Adrenal gland (tissue), 12 donors: ENCODE results near the gene TBC1D1. TPM values are rescaled to one million over a fixed set of nuclear protein-coding genes. Genes with fewer than 3 reads are reported as not detected.

Experiments used
- DNase-seq, 7 donors: peaks; one replicate each; pipeline ENCODE4 v3.0.0-alpha.2; 2019 to 2020
- H3K27ac ChIP-seq, 5 donors: fragments of 200-600 bp; sonication (generic) in 4 of 5; 1 replicate in 3 of 5; 2 replicates in 2 of 5; pipeline versions ENCODE4 v1.5.1 to v1.8.0; 2016 to 2020; ENCODE audit warnings: mild to moderate bottlenecking in 1 of 5
- H3K27me3 ChIP-seq: fragments of 200-600 bp; 2 replicates; pipeline ENCODE4 v1.8.0; 2021
- H3K36me3 ChIP-seq, 2 donors: fragments of 200-600 bp; replicated peaks in 1 of 2; 1 replicate in 1 of 2; 2 replicates in 1 of 2; pipeline versions ENCODE4 v1.5.1 to v1.8.0; 2018 to 2022
- H3K4me1 ChIP-seq, 2 donors: fragments of 200-600 bp; replicated peaks in 1 of 2; 1 replicate in 1 of 2; 2 replicates in 1 of 2; pipeline versions ENCODE4 v1.5.1 to v1.8.0; 2018 to 2021
- H3K4me3 ChIP-seq, 4 donors: fragments of 200-600 bp; sonication (generic) in 3 of 4; one replicate each; pipeline ENCODE4 v1.5.1; 2016 to 2018
- H3K9me3 ChIP-seq, 3 donors: fragments of 200-600 bp; sonication (generic) in 1 of 3; replicated peaks in 1 of 3; 1 replicate in 2 of 3; 2 replicates in 1 of 3; pipeline versions ENCODE4 v1.5.1 to v1.8.0; 2016 to 2021
- POLR2A ChIP-seq, 2 donors: fragments of 450-650 bp; IDR thresholded peaks; one replicate each; pipeline ENCODE4 v1.6.1; 2017; ENCODE audit warnings: antibody characterized with exemption in 2 of 2, mild to moderate bottlenecking in 2 of 2, moderate library complexity in 1 of 2
- WGBS, 4 donors: extraction: QIAGEN DNeasy Blood & Tissue Kit in 2 of 4; methylation state at CpG; one replicate each; pipeline versions ENCODE4 v1.1.5 to v1.1.7; 2013 to 2017; 5-methylcytosine and 5-hydroxymethylcytosine counted together
- intact Hi-C, 2 donors: fragments of 100-400 bp; cut with DNase I; formaldehyde crosslinking; loops; one replicate each; pipeline versions ENCODE4 v1.14.1 to v1.15.0; 2022 to 2023
- polyA plus RNA-seq, 3 donors: library from polyadenylated mRNA; stranded (reverse); fragments of 200-250 nt in 2 of 3; fragments of 350-450 nt in 1 of 3; fragmentation: Illumina TruSeq in 1 of 3; extraction: RNeasy Lipid Tissue Mini Kit (QIAGEN cat#74804) in 1 of 3; gene quantifications; one replicate each; pipeline ENCODE4 v1.2.3, GENCODE V29; 2013 to 2014
- total RNA-seq, 9 donors: library from RNA; depleted of rRNA in 4 of 9; stranded (reverse); fragments of >200 nt in 4 of 9; fragments of 120-200 nt in 1 of 9; fragmentation: NEBNext Ultra II Directional in 1 of 9; extraction: Animal tissue kit (Norgen Biotek cat#: 25700) in 1 of 9; gene quantifications; one replicate each; pipeline versions ENCODE4 v1.1.0 to v1.2.4, GENCODE V29; 2013 to 2023
- TF ChIP-seq, protein P1 (sequence below), 6 experiments: fragments of 450-650 bp in 4 of 6; fragments of 200-600 bp in 2 of 6; sonication (generic) in 1 of 6; IDR thresholded peaks; 1 replicate in 5 of 6; 2 replicates in 1 of 6; pipeline versions ENCODE4 v1.5.1 to v1.8.0; 2016 to 2021; ENCODE audit warnings: antibody characterized with exemption in 6 of 6, mild to moderate bottlenecking in 2 of 6, moderate library complexity in 1 of 6
- donor health status: healthy with polysubstance abuse.
- donor health status: Bipolar disorder and iron deficiency.
- donor health status: DM: yes; HTN: yes; CAD: no.
- donor health status: DM: no; HTN: no; CAD: no.
- donor health status: DM: no; HTN: no; CAD: no.
- donor health status: DM: yes; HTN: yes; CAD: no.

Gene TBC1D1
- total and polyA plus RNA-seq, 12 donors, result 16.3 to 77.3 (median 25.7) TPM

- no peaks in the 10 kb centered on the region for H3K9me3 ChIP-seq
- peaks cover 0 to 14% of the 10 kb centered on the region in 2 donors for H3K4me1 ChIP-seq
- H3K36me3 ChIP-seq, result no peaks in the 10 kb centered on the region
- H3K27ac ChIP-seq, result no peak overlapping the region
- intact Hi-C loops, result no loop called here
- no peak for DNase-seq
- no peak overlapping the region for H3K4me3 ChIP-seq
- H3K27me3 ChIP-seq, result no peaks in the 10 kb centered on the region
- no peak for TF ChIP-seq POLR2A (IDR thresholded peaks at IDR 0.05)
- TF ChIP-seq, protein P1, sequence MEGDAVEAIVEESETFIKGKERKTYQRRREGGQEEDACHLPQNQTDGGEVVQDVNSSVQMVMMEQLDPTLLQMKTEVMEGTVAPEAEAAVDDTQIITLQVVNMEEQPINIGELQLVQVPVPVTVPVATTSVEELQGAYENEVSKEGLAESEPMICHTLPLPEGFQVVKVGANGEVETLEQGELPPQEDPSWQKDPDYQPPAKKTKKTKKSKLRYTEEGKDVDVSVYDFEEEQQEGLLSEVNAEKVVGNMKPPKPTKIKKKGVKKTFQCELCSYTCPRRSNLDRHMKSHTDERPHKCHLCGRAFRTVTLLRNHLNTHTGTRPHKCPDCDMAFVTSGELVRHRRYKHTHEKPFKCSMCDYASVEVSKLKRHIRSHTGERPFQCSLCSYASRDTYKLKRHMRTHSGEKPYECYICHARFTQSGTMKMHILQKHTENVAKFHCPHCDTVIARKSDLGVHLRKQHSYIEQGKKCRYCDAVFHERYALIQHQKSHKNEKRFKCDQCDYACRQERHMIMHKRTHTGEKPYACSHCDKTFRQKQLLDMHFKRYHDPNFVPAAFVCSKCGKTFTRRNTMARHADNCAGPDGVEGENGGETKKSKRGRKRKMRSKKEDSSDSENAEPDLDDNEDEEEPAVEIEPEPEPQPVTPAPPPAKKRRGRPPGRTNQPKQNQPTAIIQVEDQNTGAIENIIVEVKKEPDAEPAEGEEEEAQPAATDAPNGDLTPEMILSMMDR (IDR thresholded peaks at IDR 0.05), result no peak
- 95 to 98% (median 96%) methylated on average over 8 of the region's 8 CpGs for WGBS, 4 donors
Measured at GRCh38 chr4:38095691-38096090, 204.8 kb downstream of the TBC1D1 start.

DNA sequence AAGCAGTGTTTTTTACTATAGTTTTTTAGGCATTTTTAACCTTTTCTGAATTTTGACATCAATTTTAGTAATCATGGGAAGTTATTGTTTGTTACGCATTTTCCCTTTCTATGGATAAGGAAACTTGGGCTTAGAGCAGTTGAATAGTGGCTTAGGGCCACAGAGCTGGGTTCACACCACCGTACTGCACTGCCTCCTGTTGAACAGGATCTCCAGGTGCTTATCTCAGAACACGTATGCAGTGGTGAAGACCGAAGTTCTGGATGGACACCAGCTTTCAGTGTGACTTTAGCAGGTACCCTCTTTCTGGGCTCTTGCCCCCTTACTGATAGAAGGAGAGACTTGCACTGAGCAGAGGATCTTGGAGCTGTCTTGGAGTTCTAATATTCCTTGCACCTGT lies 206.9 kb downstream of the TBC1D1 start:
- intact Hi-C loops, result no loop called here
- TF ChIP-seq POLR2A (IDR thresholded peaks at IDR 0.05), result no peak
- Histone ChIP-seq H3K4me3 (no peak overlapping the region), H3K27me3 (no peaks in the 10 kb centered on the region), H3K27ac (no peak overlapping the region), H3K36me3 (no peaks in the 10 kb centered on the region), H3K9me3 (no peaks in the 10 kb centered on the region), H3K4me1 (peaks cover 0 to 14% of the 10 kb centered on the region in 2 donors)
- DNase-seq, result no peak
- 94 to 98% (median 96%) methylated on average over 4 of the region's 4 CpGs for WGBS, 4 donors

- H3K27ac ChIP-seq, result peak overlapping the region in 2 of 5 donors; percentile 52 to 61
- H3K4me1 ChIP-seq, result peaks cover 0 to 14% of the 10 kb centered on the region in 2 donors
- TF ChIP-seq, protein P1 (IDR thresholded peaks at IDR 0.05), result no peak
- no peak for TF ChIP-seq POLR2A (IDR thresholded peaks at IDR 0.05)
- DNase-seq, result no peak
- no peaks in the 10 kb centered on the region for H3K27me3 ChIP-seq
- H3K36me3 ChIP-seq, result peaks cover 0 to 6% of the 10 kb centered on the region in 2 donors
- no peak overlapping the region for H3K4me3 ChIP-seq
- no peaks in the 10 kb centered on the region for H3K9me3 ChIP-seq
- WGBS, 4 donors, result 83 to 89% (median 87%) methylated on average over 4 of the region's 4 CpGs
- intact Hi-C loops, result no loop called here
Measured at GRCh38 chr4:38099020-38099600, 208.2 kb downstream of the TBC1D1 start.

GRCh38 chr4:38099908-38100407 lies 209.1 kb downstream of the TBC1D1 start:
- intact Hi-C loops, result no loop called here
- peaks cover 0 to 6% of the 10 kb centered on the region in 2 donors for H3K36me3 ChIP-seq
- WGBS, 4 donors, result 51 to 70% (median 65%) methylated on average over 3 of the region's 3 CpGs

More at GRCh38 chr4:38099908-38100407, 209.1 kb downstream of the TBC1D1 start:
- no peak for TF ChIP-seq POLR2A (IDR thresholded peaks at IDR 0.05)
- TF ChIP-seq, protein P1 (IDR thresholded peaks at IDR 0.05), result no peak
- Histone ChIP-seq H3K4me1 (peaks cover 0 to 14% of the 10 kb centered on the region in 2 donors), H3K27ac (peak overlapping the region in 2 of 5 donors; percentile 52 to 61), H3K27me3 (no peaks in the 10 kb centered on the region), H3K4me3 (no peak overlapping the region), H3K9me3 (no peaks in the 10 kb centered on the region)
- DNase-seq, result no peak
